ENCODE data around the gene DNASE2B.

- TF ChIP-seq, protein P1, sequence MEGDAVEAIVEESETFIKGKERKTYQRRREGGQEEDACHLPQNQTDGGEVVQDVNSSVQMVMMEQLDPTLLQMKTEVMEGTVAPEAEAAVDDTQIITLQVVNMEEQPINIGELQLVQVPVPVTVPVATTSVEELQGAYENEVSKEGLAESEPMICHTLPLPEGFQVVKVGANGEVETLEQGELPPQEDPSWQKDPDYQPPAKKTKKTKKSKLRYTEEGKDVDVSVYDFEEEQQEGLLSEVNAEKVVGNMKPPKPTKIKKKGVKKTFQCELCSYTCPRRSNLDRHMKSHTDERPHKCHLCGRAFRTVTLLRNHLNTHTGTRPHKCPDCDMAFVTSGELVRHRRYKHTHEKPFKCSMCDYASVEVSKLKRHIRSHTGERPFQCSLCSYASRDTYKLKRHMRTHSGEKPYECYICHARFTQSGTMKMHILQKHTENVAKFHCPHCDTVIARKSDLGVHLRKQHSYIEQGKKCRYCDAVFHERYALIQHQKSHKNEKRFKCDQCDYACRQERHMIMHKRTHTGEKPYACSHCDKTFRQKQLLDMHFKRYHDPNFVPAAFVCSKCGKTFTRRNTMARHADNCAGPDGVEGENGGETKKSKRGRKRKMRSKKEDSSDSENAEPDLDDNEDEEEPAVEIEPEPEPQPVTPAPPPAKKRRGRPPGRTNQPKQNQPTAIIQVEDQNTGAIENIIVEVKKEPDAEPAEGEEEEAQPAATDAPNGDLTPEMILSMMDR (conservative IDR thresholded peaks at IDR 0.05; ENCODE audit: low read depth, low read length): no peak
- TF ChIP-seq EZH2 (IDR thresholded peaks at IDR 0.05; ENCODE audit: low read length, unreplicated experiment) (no peak), EZH2phosphoT487 (IDR thresholded peaks at IDR 0.05; ENCODE audit: borderline replicate concordance, low read length) (no peak)
Observed at GRCh38 chr1:84410328-84411095, 12.2 kb downstream of the DNASE2B start.
